Vagina (tissue), 2 donors: ENCODE measurements around the gene TMOD3.

ENCODE experiments used
- POLR2A ChIP-seq, 2 donors: fragments of 450-650 bp; IDR thresholded peaks; one replicate each; pipeline ENCODE4 v1.6.1; 2017; ENCODE audit warnings: antibody characterized with exemption in 2 of 2, mild to moderate bottlenecking in 2 of 2, moderate library complexity in 2 of 2
- TF ChIP-seq, protein P1 (sequence below), 3 experiments: fragments of 450-650 bp in 2 of 3; fragments of 200-600 bp in 1 of 3; sonication (generic) in 1 of 3; IDR thresholded peaks; one replicate each; pipeline ENCODE4 v1.5.1; 2017 to 2019; ENCODE audit warnings: antibody characterized with exemption in 3 of 3, mild to moderate bottlenecking in 2 of 3, moderate library complexity in 2 of 3

DNA sequence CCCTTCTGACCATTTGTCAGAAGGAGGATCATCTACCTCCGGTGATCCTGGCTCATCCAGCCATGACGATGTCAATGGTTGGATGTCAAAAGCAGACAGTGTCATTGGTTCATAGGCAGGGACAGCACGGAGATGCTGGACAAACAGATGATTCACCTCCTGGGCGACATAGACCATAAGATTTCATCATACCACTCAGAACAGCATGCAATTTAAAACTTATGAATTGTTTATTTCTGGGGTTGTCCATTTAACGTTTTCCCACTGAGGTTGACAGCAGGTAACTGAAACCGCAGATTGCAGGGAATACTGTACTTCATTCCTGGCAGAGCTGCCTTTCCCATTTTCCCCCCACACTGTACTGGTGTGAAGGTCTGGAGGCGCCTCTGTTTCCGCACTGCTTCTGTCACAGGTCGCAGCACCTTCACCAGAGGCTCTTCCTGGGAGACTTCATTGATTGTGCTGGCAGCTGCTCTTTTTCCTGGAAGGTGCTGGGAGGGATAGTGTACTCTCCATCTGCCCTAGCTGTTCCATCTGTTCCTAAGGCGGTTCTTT lies 32.5 kb upstream of the TMOD3 start:
- TF ChIP-seq, protein P1, sequence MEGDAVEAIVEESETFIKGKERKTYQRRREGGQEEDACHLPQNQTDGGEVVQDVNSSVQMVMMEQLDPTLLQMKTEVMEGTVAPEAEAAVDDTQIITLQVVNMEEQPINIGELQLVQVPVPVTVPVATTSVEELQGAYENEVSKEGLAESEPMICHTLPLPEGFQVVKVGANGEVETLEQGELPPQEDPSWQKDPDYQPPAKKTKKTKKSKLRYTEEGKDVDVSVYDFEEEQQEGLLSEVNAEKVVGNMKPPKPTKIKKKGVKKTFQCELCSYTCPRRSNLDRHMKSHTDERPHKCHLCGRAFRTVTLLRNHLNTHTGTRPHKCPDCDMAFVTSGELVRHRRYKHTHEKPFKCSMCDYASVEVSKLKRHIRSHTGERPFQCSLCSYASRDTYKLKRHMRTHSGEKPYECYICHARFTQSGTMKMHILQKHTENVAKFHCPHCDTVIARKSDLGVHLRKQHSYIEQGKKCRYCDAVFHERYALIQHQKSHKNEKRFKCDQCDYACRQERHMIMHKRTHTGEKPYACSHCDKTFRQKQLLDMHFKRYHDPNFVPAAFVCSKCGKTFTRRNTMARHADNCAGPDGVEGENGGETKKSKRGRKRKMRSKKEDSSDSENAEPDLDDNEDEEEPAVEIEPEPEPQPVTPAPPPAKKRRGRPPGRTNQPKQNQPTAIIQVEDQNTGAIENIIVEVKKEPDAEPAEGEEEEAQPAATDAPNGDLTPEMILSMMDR (IDR thresholded peaks at IDR 0.05), result no peak
- TF ChIP-seq POLR2A (IDR thresholded peaks at IDR 0.05), result no peak
